HepG2 (cell line): ENCODE results near the gene AEN. TPM values are rescaled to one million over a fixed set of nuclear protein-coding genes. Genes with fewer than 3 reads are reported as not detected.

Source experiments
- ATAC-seq: fragments of 200-7000 bp; cut with Tn5 transposase; 3 replicates; pipeline ENCODE4 v1.9.1; 2020; ENCODE audit warnings: mild to moderate bottlenecking, moderate library complexity
- BruUV-seq: library from RNA; stranded (reverse); fragments of 400-500 nt; replicated peaks from 2 replicates; lab custom pipeline; 2021; lab: Mats Ljungman, UMichigan
- CTCF ChIA-PET: fragments of 300-600 bp; formaldehyde crosslinking; extraction: SDS; loops from one replicate; lab custom pipeline; 2021; ENCODE audit warnings: low total read pairs, inconsistent platforms, low intra/inter-chr PET ratio; lab: Yijun Ruan, JAX
- POLR2A ChIA-PET: fragments of 350-600 bp; sonication (Branson Sonifier 250); formaldehyde crosslinking; loops from one replicate; lab custom pipeline; 2020; ENCODE audit warnings: antibody characterized with exemption, inconsistent platforms; lab: Yijun Ruan, JAX
- DNase-seq: peaks from one replicate; pipeline ENCODE4 v3.0.0-alpha.2; 2015; ENCODE audit warnings: low spot score
- FAIRE-seq: peaks from 3 replicates; lab custom pipeline; 2011; peaks lifted over from hg19 to GRCh38; lab: Jason Lieb, UNC
- H2AFZ ChIP-seq: one replicate; pipeline ENCODE4 v1.6.1; 2011; ENCODE audit warnings: low read length, inconsistent platforms
- H3K27ac ChIP-seq: fragments of 300-600 bp; 3 replicates; pipeline ENCODE4 v1.8.0; 2011; ENCODE audit warnings: mixed run types, mild to moderate bottlenecking, mixed read lengths, low read length, inconsistent platforms; ENCODE audit not compliant: insufficient read depth; ENCODE audit errors: extremely low read length
- H3K27me3 ChIP-seq, 2 experiments: fragments of 200-600 bp in 1 of 2; 2 replicates in 1 of 2; 3 replicates in 1 of 2; pipeline versions ENCODE4 v1.6.0 to v1.8.0; 2011; ENCODE audit warnings: low read length in 2 of 2, mild to moderate bottlenecking in 2 of 2, moderate library complexity in 2 of 2, inconsistent platforms in 1 of 2; ENCODE audit not compliant: insufficient read depth in 2 of 2, control insufficient read depth in 1 of 2
- H3K36me3 ChIP-seq, 2 experiments: fragments of 200-600 bp in 1 of 2; replicated peaks in 1 of 2; 2 replicates in 1 of 2; 3 replicates in 1 of 2; pipeline versions ENCODE4 v1.5.1 to v1.8.0; 2011; ENCODE audit warnings: low read length in 2 of 2, inconsistent platforms in 1 of 2; ENCODE audit not compliant: insufficient read depth in 2 of 2, control insufficient read depth in 1 of 2
- H3K4me1 ChIP-seq: 2 replicates; pipeline ENCODE4 v1.5.1; 2012; ENCODE audit warnings: low read length, inconsistent platforms; ENCODE audit not compliant: insufficient read depth
- H3K4me2 ChIP-seq: 2 replicates; pipeline ENCODE4 v1.6.0; 2011; ENCODE audit warnings: low read depth, low read length, inconsistent platforms
- H3K4me3 ChIP-seq, 3 experiments: fragments of 200-600 bp in 1 of 3; sonication (generic), shearing (Covaris generic) in 1 of 3; replicated peaks in 1 of 3; 2 replicates each; pipeline ENCODE4 v1.5.1; 2011 to 2016; ENCODE audit warnings: low read length in 3 of 3, inconsistent platforms in 2 of 3, low read depth in 2 of 3, mild to moderate bottlenecking in 2 of 3, control low read depth in 1 of 3, mixed read lengths in 1 of 3; ENCODE audit not compliant: insufficient read depth in 1 of 3
- H3K79me2 ChIP-seq: one replicate; pipeline ENCODE4 v1.6.1; 2011; ENCODE audit warnings: low read length, inconsistent platforms; ENCODE audit not compliant: insufficient read depth
- H3K9ac ChIP-seq: 2 replicates; pipeline ENCODE4 v1.6.0; 2011; ENCODE audit warnings: mild to moderate bottlenecking, low read depth, low read length, inconsistent platforms; ENCODE audit not compliant: insufficient read depth
- H3K9me3 ChIP-seq: 2 replicates; pipeline ENCODE4 v1.5.1; 2012; ENCODE audit warnings: mild to moderate bottlenecking, low read length
- H4K20me1 ChIP-seq: 2 replicates; pipeline ENCODE4 v1.6.0; 2011; ENCODE audit warnings: inconsistent platforms, mild to moderate bottlenecking, low read length, moderate library complexity; ENCODE audit not compliant: insufficient read depth
- HOXA3 ChIP-seq: sonication (generic); formaldehyde crosslinking; IDR thresholded peaks from 2 replicates; pipeline ENCODE4 v1.5.0; 2020; ENCODE audit warnings: missing genetic modification reagents
- TGIF2 ChIP-seq: IDR thresholded peaks from 2 replicates; pipeline ENCODE4 v1.6.1; 2016; ENCODE audit warnings: control low read depth, missing compliant biosample characterization
- YY1 ChIP-seq: IDR thresholded peaks from 2 replicates; pipeline ENCODE4 v1.6.1; 2011; ENCODE audit warnings: low read length, low read depth, moderate library complexity, mild to moderate bottlenecking; ENCODE audit not compliant: insufficient read depth, insufficient replicate concordance
- ZNF547 ChIP-seq: sonication (generic); formaldehyde crosslinking; IDR thresholded peaks from 2 replicates; pipeline ENCODE4 v1.5.1; 2020; ENCODE audit warnings: mild to moderate bottlenecking, missing genetic modification reagents
- ZNF629 ChIP-seq: sonication (generic); formaldehyde crosslinking; conservative IDR thresholded peaks from 2 replicates; pipeline ENCODE4 v1.5.0; 2020; ENCODE audit warnings: missing genetic modification reagents
- ZNF770 ChIP-seq: sonication (generic); formaldehyde crosslinking; IDR thresholded peaks from 2 replicates; pipeline ENCODE4 v1.5.0; 2020; ENCODE audit warnings: mild to moderate bottlenecking, missing genetic modification reagents
- WGBS: methylation state at CpG from one replicate; pipeline ENCODE4 v1.1.6; 2017; ENCODE audit warnings: low lambda C conversion rate; 5-methylcytosine and 5-hydroxymethylcytosine counted together
- in situ Hi-C: cut with HindIII; loops from 2 replicates; pipeline ENCODE4 v1.10.0; 2017; ENCODE audit warnings: low pct_unique_long_range_greater_than_20kb; ENCODE audit not compliant: extremely low pct_ligation_motif_present
- intact Hi-C: fragments of 100-400 bp; cut with micrococcal nuclease; formaldehyde crosslinking; loops from one replicate; pipeline ENCODE4 v1.10.0; 2022; ENCODE audit not compliant: unreplicated experiment
- polyA plus RNA-seq, 8 experiments: library from polyadenylated mRNA; depleted of rRNA in 3 of 8; stranded (reverse) in 7 of 8; unstranded in 1 of 8; fragments of >200 nt; fragmentation: Illumina TruSeq in 4 of 8; extraction: Trizol in 4 of 8; gene quantifications; 2 replicates each; pipeline versions ENCODE4 v1.2.1 to v1.2.3, GENCODE V29; 2011 to 2016; ENCODE audit warnings: low read depth in 4 of 8, missing spikeins in 1 of 8, mixed read lengths in 1 of 8; ENCODE audit not compliant: insufficient read depth in 1 of 8
- total RNA-seq, 5 experiments: library from RNA; depleted of rRNA; stranded (reverse); fragments of >200 nt; fragmentation: Illumina TruSeq; extraction: Trizol; gene quantifications; 2 replicates each; pipeline ENCODE4 v1.2.3, GENCODE V29; 2016; ENCODE audit warnings: low read depth in 1 of 5

Gene AEN
- total and polyA plus RNA-seq, 2 of the 13 experiments (the other 11 are each of a cell fraction or from before 2014, with no cell fraction given): 51.3 to 118 TPM

- Histone ChIP-seq H3K36me3 (no peaks in the 10 kb centered on the region), H3K4me2 (no peak overlapping the region), H2AFZ (no peak overlapping the region), H3K9me3 (no peaks in the 10 kb centered on the region), H4K20me1 (0 out of 2 replicates have a peak, but pooled peaks cover 2% of the 10 kb centered on the region), H3K4me3 (no peak overlapping the region), H3K4me1 (peaks cover 7% of the 10 kb centered on the region; the same call in 1 of the 2 replicates), H3K27ac (no peak overlapping the region), H3K79me2 (no peaks in the 10 kb centered on the region), H3K9ac (no peak overlapping the region), H3K27me3 (peaks cover 0 to 3% of the 10 kb centered on the region in 2 experiments; a peak in 3 of 5 replicates)
- TF ChIP-seq TGIF2 (no peak), ZNF547 (CRISPR knock-in tag) (no peak), ZNF629 (CRISPR knock-in tag) (peak; percentile 45; the same call in 1 of the 2 replicates), HOXA3 (no peak), YY1 (no peak), ZNF770 (no peak)
- DNase-seq (no peak), ATAC-seq (no peak), FAIRE-seq (no peak)
- intact Hi-C loops: no loop called here
- no TSS peak for BruUV-seq
- ChIA-PET CTCF (no interaction called here), POLR2A (interaction anchor here (0.6 kb wide), 2 partner anchors 15 to 20 kb away, joined by 3 to 4 read pairs; partner anchors contain the start of gene ISG20)
- 82% methylated on average over 10 of the region's 13 CpGs for WGBS
- in situ Hi-C loops: loop anchor here (5.0 kb wide), 1 partner anchor 174 kb away; no protein-coding TSS in a partner anchor
These were observed 32.3 kb downstream of the AEN start for GRCh38 chr15:88653200-88654064.
